ENCODE data around the gene CHRD.

Gene CHRD

GRCh38 chr3:184379358-184380184 lies at the start of gene CHRD:
Gene CHRD (plus strand): TSS chr3:184380054. CDS start chr3:184380319, 265 bp downstream.
- DNase-seq = peak in 2 of 14 donors; percentile 32 to 33

- DNase-seq = no peak
Measured at GRCh38 chr3:184332370-184333090, 47.3 kb upstream of the CHRD start.

GRCh38 chr3:184333190-184333589 lies 46.7 kb upstream of the CHRD start:
- no peak for DNase-seq

- no peak for DNase-seq
Measured at GRCh38 chr3:184333700-184334099, 46.2 kb upstream of the CHRD start.

- DNase-seq = peak in 1 of 14 donors; percentile 25
Measured at GRCh38 chr3:184334470-184335158, 45.2 kb upstream of the CHRD start.

- peak in 1 of 14 donors; percentile 62 for DNase-seq
Measured at GRCh38 chr3:184335291-184335660, 44.6 kb upstream of the CHRD start.

- peak in 13 of 14 donors; percentile 28 to 87 (median 80) for DNase-seq
Measured at GRCh38 chr3:184335661-184336546, 44.0 kb upstream of the CHRD start.

- DNase-seq = peak in 12 of 14 donors; percentile 7 to 86 (median 63)
Measured at GRCh38 chr3:184336547-184337398, 43.1 kb upstream of the CHRD start.

GRCh38 chr3:184337399-184337714 lies 42.5 kb upstream of the CHRD start, which contains the start of gene FAM131A:
Gene FAM131A (plus strand): TSS chr3:184337600. CDS start chr3:184337631, 31 bp downstream.
- DNase-seq = peak in 11 of 14 donors; percentile 21 to 88 (median 62)

- peak in 2 of 14 donors; percentile 37 to 59 for DNase-seq
Measured at GRCh38 chr3:184337981-184338380, 41.9 kb upstream of the CHRD start.

GRCh38 chr3:184338511-184338945 lies 41.3 kb upstream of the CHRD start:
- DNase-seq = peak; percentile 17 to 87 (median 70)

GRCh38 chr3:184339001-184339400 lies 40.9 kb upstream of the CHRD start:
- DNase-seq = peak in 1 of 14 donors; percentile 50

- peak in 1 of 14 donors; percentile 37 for DNase-seq
Measured at GRCh38 chr3:184339451-184340135, 40.3 kb upstream of the CHRD start.

- DNase-seq = peak in 1 of 14 donors; percentile 17
Measured at GRCh38 chr3:184341925-184342324, 37.9 kb upstream of the CHRD start.

- no peak for DNase-seq
Measured at GRCh38 chr3:184343200-184343876, 36.5 kb upstream of the CHRD start.

- DNase-seq = peak in 9 of 14 donors; percentile 15 to 78 (median 36)
Measured at GRCh38 chr3:184344579-184345316, 35.1 kb upstream of the CHRD start.

- DNase-seq = peak in 13 of 14 donors; percentile 29 to 94 (median 83)
Measured at GRCh38 chr3:184345317-184346144, 34.3 kb upstream of the CHRD start.
